ENCODE data around the gene ZC3H10. TPM values are rescaled to one million over a fixed set of nuclear protein-coding genes. Genes with fewer than 3 reads are reported as not detected.
A peak's percentile ranks its signal among the peaks of the same experiment; 100 is the strongest.

ZC3H10 gene
- total RNA-seq, 2 experiments from 2014 or later = 12.6 to 16.5 TPM

DNA sequence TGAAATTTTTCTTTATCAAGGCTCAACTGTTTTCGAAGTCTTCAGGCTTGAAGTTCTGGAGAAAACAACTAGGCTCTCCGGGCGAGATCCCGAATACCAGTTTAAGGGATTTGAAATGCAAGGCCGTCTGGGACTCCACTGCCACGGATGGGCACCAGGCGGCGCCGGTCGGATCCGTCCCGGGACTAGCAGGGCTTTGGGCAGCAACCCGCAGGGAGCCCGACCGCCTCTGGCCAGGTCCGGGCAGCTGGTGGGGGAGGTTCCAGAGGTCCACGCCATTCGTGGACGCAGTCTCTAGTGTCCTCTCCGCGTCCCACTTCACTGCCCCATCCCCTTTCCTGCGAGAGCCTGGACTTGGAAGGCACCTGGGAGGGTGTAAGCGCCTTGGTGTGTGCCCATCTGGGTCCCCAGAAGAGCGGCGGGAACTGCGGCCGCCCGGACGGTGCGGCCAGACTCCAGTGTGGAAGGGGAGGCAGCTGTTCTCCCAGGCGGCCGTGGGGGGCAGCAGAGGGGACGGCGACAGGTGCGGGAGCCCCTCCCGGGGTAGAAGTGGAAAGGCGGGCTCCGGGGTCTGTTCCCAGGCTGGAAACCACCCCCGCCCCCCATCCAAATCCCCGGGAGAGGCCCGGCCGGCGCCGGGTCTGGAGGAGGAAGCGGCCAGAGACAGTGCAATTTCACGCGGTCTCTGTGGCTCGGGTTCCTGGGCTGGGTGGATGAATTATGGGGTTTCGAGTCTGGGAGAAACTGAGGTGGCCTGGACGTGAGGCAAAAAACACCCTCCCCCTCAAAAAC is 38.9 kb upstream of the ZC3H10 start:
- TF ChIP-seq, protein P1, sequence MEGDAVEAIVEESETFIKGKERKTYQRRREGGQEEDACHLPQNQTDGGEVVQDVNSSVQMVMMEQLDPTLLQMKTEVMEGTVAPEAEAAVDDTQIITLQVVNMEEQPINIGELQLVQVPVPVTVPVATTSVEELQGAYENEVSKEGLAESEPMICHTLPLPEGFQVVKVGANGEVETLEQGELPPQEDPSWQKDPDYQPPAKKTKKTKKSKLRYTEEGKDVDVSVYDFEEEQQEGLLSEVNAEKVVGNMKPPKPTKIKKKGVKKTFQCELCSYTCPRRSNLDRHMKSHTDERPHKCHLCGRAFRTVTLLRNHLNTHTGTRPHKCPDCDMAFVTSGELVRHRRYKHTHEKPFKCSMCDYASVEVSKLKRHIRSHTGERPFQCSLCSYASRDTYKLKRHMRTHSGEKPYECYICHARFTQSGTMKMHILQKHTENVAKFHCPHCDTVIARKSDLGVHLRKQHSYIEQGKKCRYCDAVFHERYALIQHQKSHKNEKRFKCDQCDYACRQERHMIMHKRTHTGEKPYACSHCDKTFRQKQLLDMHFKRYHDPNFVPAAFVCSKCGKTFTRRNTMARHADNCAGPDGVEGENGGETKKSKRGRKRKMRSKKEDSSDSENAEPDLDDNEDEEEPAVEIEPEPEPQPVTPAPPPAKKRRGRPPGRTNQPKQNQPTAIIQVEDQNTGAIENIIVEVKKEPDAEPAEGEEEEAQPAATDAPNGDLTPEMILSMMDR (conservative IDR thresholded peaks at IDR 0.05; ENCODE audit: low read length) = peak; percentile 73
- no peak for TF ChIP-seq EZH2phosphoT487 (IDR thresholded peaks at IDR 0.05; ENCODE audit: borderline replicate concordance, low read depth, low read length)
- Histone ChIP-seq H3K4me1 (ENCODE audit: insufficient read depth, low read length, poor library complexity, severe bottlenecking) (peaks cover 16% of the 10 kb centered on the region), H2AFZ (ENCODE audit: low read length) (peak overlapping the region; percentile 85), H3K9me3 (ENCODE audit: low read length) (no peaks in the 10 kb centered on the region), H3K36me3 (ENCODE audit: insufficient read depth, low read length) (no peaks in the 10 kb centered on the region), H4K20me1 (ENCODE audit: insufficient read depth, low read length) (no peaks in the 10 kb centered on the region), H3K9me2 (ENCODE audit: insufficient read depth, low read length) (no peaks in the 10 kb centered on the region), H3K27ac (ENCODE audit: low read depth, low read length, poor library complexity, severe bottlenecking) (no peak overlapping the region), H3K4me2 (ENCODE audit: low read length) (peak overlapping the region; percentile 87), H3K79me2 (ENCODE audit: insufficient read depth, low read depth, low read length) (no peaks in the 10 kb centered on the region), H3K4me3 (ENCODE audit: low read depth, low read length, poor library complexity, severe bottlenecking) (peak overlapping the region; percentile 70)
- ChIA-PET POLR2A (interaction anchor here (0.6 to 0.7 kb wide), 2 partner anchors 106 to 1581 kb away, joined by 3 to 4 read pairs; no protein-coding TSS in a partner anchor), CTCF (ENCODE audit: unreplicated experiment) (interaction anchor here (1.0 kb wide), 2 partner anchors 16 to 26 kb away, joined by 3 to 4 read pairs; no protein-coding TSS in a partner anchor)
- BruUV-seq (replicated peaks) = no TSS peak
- intact Hi-C loops (cut with micrococcal nuclease; ENCODE audit: unreplicated experiment) = no loop called here
- DNase-seq (ENCODE audit: low spot score) = peak; percentile 51

GRCh38 chr12:56079723-56080555 is 38.1 kb upstream of the ZC3H10 start, which contains the start of gene ERBB3:
TSS of gene ERBB3 (plus strand) at chr12:56080165. CDS start at chr12:56080301, 136 bp downstream.
- BruUV-seq (replicated peaks) = no TSS peak
- no peaks in the 10 kb centered on the region for H3K36me3 ChIP-seq (ENCODE audit: insufficient read depth, low read length)

GRCh38 chr12:56080556-56081138 is 37.4 kb upstream of the ZC3H10 start:
- POLR2A ChIA-PET = interaction anchor here (1.4 kb wide), 1 partner anchor 27 kb away, joined by 6 read pairs; no protein-coding TSS in a partner anchor
- Histone ChIP-seq H3K4me2 (ENCODE audit: low read length) (peak overlapping the region; percentile 87), H3K79me2 (ENCODE audit: insufficient read depth, low read depth, low read length) (no peaks in the 10 kb centered on the region), H2AFZ (ENCODE audit: low read length) (peak overlapping the region; percentile 85; the same call in 1 of the 2 replicates), H3K9me3 (ENCODE audit: low read length) (no peaks in the 10 kb centered on the region), H3K9me2 (ENCODE audit: insufficient read depth, low read length) (no peaks in the 10 kb centered on the region), H3K27ac (ENCODE audit: low read depth, low read length, poor library complexity, severe bottlenecking) (no peak overlapping the region), H3K4me3 (ENCODE audit: low read depth, low read length, poor library complexity, severe bottlenecking) (peak overlapping the region; percentile 70), H4K20me1 (ENCODE audit: insufficient read depth, low read length) (no peaks in the 10 kb centered on the region), H3K36me3 (ENCODE audit: insufficient read depth, low read length) (no peaks in the 10 kb centered on the region), H3K4me1 (ENCODE audit: insufficient read depth, low read length, poor library complexity, severe bottlenecking) (peaks cover 16% of the 10 kb centered on the region)
- intact Hi-C loops (cut with micrococcal nuclease; ENCODE audit: unreplicated experiment) = no loop called here
- peak; percentile 29 for DNase-seq (ENCODE audit: low spot score)
- no TSS peak for BruUV-seq (replicated peaks)
- no peak for TF ChIP-seq EZH2phosphoT487 (IDR thresholded peaks at IDR 0.05; ENCODE audit: borderline replicate concordance, low read depth, low read length)
- TF ChIP-seq, protein P1 (conservative IDR thresholded peaks at IDR 0.05; ENCODE audit: low read length) = no peak; the same call in 1 of the 2 replicates
- CTCF ChIA-PET (ENCODE audit: unreplicated experiment) = interaction anchor here (0.6 kb wide), 2 partner anchors 98 to 246 kb away, joined by 3 to 8 read pairs; no protein-coding TSS in a partner anchor

More at GRCh38 chr12:56079723-56080555, 38.1 kb upstream of the ZC3H10 start, which contains the start of gene ERBB3:
- ChIA-PET CTCF (ENCODE audit: unreplicated experiment) (interaction anchor here (1.0 kb wide), 2 partner anchors 15 to 25 kb away, joined by 3 to 4 read pairs; no protein-coding TSS in a partner anchor), POLR2A (interaction anchor here (0.6 to 0.7 kb wide), 2 partner anchors 107 to 1582 kb away, joined by 3 to 4 read pairs; no protein-coding TSS in a partner anchor)
- Histone ChIP-seq H3K9me3 (ENCODE audit: low read length) (no peaks in the 10 kb centered on the region), H3K4me1 (ENCODE audit: insufficient read depth, low read length, poor library complexity, severe bottlenecking) (peaks cover 16% of the 10 kb centered on the region), H3K9me2 (ENCODE audit: insufficient read depth, low read length) (no peaks in the 10 kb centered on the region), H3K27ac (ENCODE audit: low read depth, low read length, poor library complexity, severe bottlenecking) (no peak within 1 kb of the TSS), H4K20me1 (ENCODE audit: insufficient read depth, low read length) (no peaks in the 10 kb centered on the region), H3K4me2 (ENCODE audit: low read length) (peak within 1 kb of the TSS; percentile 87), H2AFZ (ENCODE audit: low read length) (peak within 1 kb of the TSS; percentile 85), H3K4me3 (ENCODE audit: low read depth, low read length, poor library complexity, severe bottlenecking) (peak within 1 kb of the TSS; percentile 70), H3K79me2 (ENCODE audit: insufficient read depth, low read depth, low read length) (no peaks in the 10 kb centered on the region)
- intact Hi-C loops (cut with micrococcal nuclease; ENCODE audit: unreplicated experiment) = no loop called here
- DNase-seq (ENCODE audit: low spot score) = peak; percentile 14
- TF ChIP-seq EZH2phosphoT487 (IDR thresholded peaks at IDR 0.05; ENCODE audit: borderline replicate concordance, low read depth, low read length) = no peak

Measured in OCI-LY7 (cell line).